Mesenchymal stem cell (in vitro differentiated cells and primary cell): Measurements from ENCODE around the gene PRKCZ. TPM values are rescaled to one million over a fixed set of nuclear protein-coding genes. Genes with fewer than 3 reads are reported as not detected.

Experiments used
- DNase-seq: peaks from one replicate; pipeline ENCODE4 v3.0.0-alpha.2; 2013
- H2AFZ ChIP-seq: one replicate; pipeline ENCODE4 v1.6.1; 2013; ENCODE audit warnings: low read depth, mild to moderate bottlenecking, control low read depth, inconsistent platforms, low read length, moderate library complexity
- H2AK5ac ChIP-seq: 2 replicates; pipeline ENCODE4 v1.6.1; 2013; ENCODE audit warnings: low read length, moderate library complexity, mild to moderate bottlenecking, inconsistent platforms; ENCODE audit not compliant: severe bottlenecking
- H2BK120ac ChIP-seq: one replicate; pipeline ENCODE4 v1.6.1; 2013; ENCODE audit warnings: low read depth, mild to moderate bottlenecking, inconsistent platforms, low read length, moderate library complexity
- H2BK12ac ChIP-seq, 2 experiments: one replicate each; pipeline ENCODE4 v1.6.1; 2013; ENCODE audit warnings: inconsistent platforms in 2 of 2, low read length in 2 of 2, mild to moderate bottlenecking in 2 of 2, moderate library complexity in 2 of 2, control low read depth in 1 of 2
- H2BK15ac ChIP-seq: one replicate; pipeline ENCODE4 v1.6.1; 2013; ENCODE audit warnings: mild to moderate bottlenecking, low read depth, inconsistent platforms; ENCODE audit not compliant: poor library complexity, severe bottlenecking
- H2BK5ac ChIP-seq: 2 replicates; pipeline ENCODE4 v1.6.1; 2013; ENCODE audit warnings: low read depth, mild to moderate bottlenecking, low read length, control low read depth, inconsistent platforms; ENCODE audit not compliant: poor library complexity, severe bottlenecking
- H3K14ac ChIP-seq, 2 experiments: one replicate each; pipeline ENCODE4 v1.6.1; 2013; ENCODE audit warnings: inconsistent platforms in 2 of 2, low read length in 2 of 2, control low read depth in 1 of 2, mild to moderate bottlenecking in 1 of 2, moderate library complexity in 1 of 2
- H3K18ac ChIP-seq, 2 experiments: one replicate each; pipeline ENCODE4 v1.6.1; 2013; ENCODE audit warnings: inconsistent platforms in 2 of 2, low read length in 2 of 2, control low read depth in 1 of 2, low read depth in 1 of 2, mild to moderate bottlenecking in 1 of 2
- H3K23ac ChIP-seq, 2 experiments: one replicate each; pipeline ENCODE4 v1.6.1; 2013; ENCODE audit warnings: inconsistent platforms in 2 of 2, low read length in 2 of 2, mild to moderate bottlenecking in 2 of 2, moderate library complexity in 2 of 2, control low read depth in 1 of 2
- H3K27ac ChIP-seq: 2 replicates; pipeline ENCODE4 v1.5.1; 2013; ENCODE audit warnings: mild to moderate bottlenecking, moderate library complexity, low read length, control low read depth, inconsistent platforms; ENCODE audit not compliant: poor library complexity, severe bottlenecking
- H3K27me3 ChIP-seq, 2 experiments: 2 replicates each; pipeline versions ENCODE4 v1.6.1 to v1.7.0; 2013; ENCODE audit warnings: low read length in 2 of 2, mild to moderate bottlenecking in 2 of 2, moderate library complexity in 2 of 2, control low read depth in 1 of 2, inconsistent platforms in 1 of 2; ENCODE audit not compliant: control insufficient read depth in 1 of 2, insufficient read depth in 1 of 2
- H3K36me3 ChIP-seq, 2 experiments: 2 replicates each; pipeline versions ENCODE4 v1.6.1 to v1.7.0; 2013; ENCODE audit warnings: low read length in 2 of 2, control low read depth in 1 of 2, inconsistent platforms in 1 of 2, low read depth in 1 of 2, mild to moderate bottlenecking in 1 of 2; ENCODE audit not compliant: insufficient read depth in 2 of 2, control insufficient read depth in 1 of 2
- H3K4ac ChIP-seq, 2 experiments: one replicate each; pipeline ENCODE4 v1.6.1; 2013; ENCODE audit warnings: inconsistent platforms in 2 of 2, low read length in 2 of 2, mild to moderate bottlenecking in 2 of 2, moderate library complexity in 2 of 2, control low read depth in 1 of 2, low read depth in 1 of 2
- H3K4me1 ChIP-seq: 2 replicates; pipeline ENCODE4 v1.6.1; 2013; ENCODE audit warnings: low read depth, low read length, control low read depth; ENCODE audit not compliant: control insufficient read depth, insufficient read depth
- H3K4me2 ChIP-seq: 2 replicates; pipeline ENCODE4 v1.6.1; 2013; ENCODE audit warnings: low read length, mild to moderate bottlenecking, inconsistent platforms; ENCODE audit not compliant: poor library complexity, severe bottlenecking
- H3K4me3 ChIP-seq, 2 experiments: 2 replicates each; pipeline versions ENCODE4 v1.5.1 to v1.7.0; 2013; ENCODE audit warnings: low read length in 2 of 2, mild to moderate bottlenecking in 2 of 2, control low read depth in 1 of 2, low read depth in 1 of 2; ENCODE audit not compliant: insufficient read depth in 1 of 2
- H3K79me1 ChIP-seq: replicated peaks from 2 replicates; pipeline ENCODE4 v1.6.1; 2013; ENCODE audit warnings: mild to moderate bottlenecking, control low read depth, low read length, inconsistent platforms; ENCODE audit not compliant: poor library complexity, severe bottlenecking
- H3K9ac ChIP-seq: 2 replicates; pipeline ENCODE4 v1.7.0; 2013; ENCODE audit warnings: mild to moderate bottlenecking, low read length, moderate library complexity
- H3K9me3 ChIP-seq: 2 replicates; pipeline ENCODE4 v1.7.0; 2013; ENCODE audit warnings: mild to moderate bottlenecking, low read length; ENCODE audit not compliant: control insufficient read depth
- H4K8ac ChIP-seq: one replicate; pipeline ENCODE4 v1.6.1; 2013; ENCODE audit warnings: inconsistent platforms, mild to moderate bottlenecking, low read length, moderate library complexity
- H4K91ac ChIP-seq: one replicate; pipeline ENCODE4 v1.6.1; 2013; ENCODE audit warnings: mild to moderate bottlenecking, low read length, inconsistent platforms
- WGBS: methylation state at CpG from one replicate; pipeline ENCODE4 v1.1.7; 2013; ENCODE audit warnings: mixed read lengths; 5-methylcytosine and 5-hydroxymethylcytosine counted together
- polyA plus RNA-seq, 2 experiments: library from polyadenylated mRNA; stranded (reverse); fragments of 200-250 nt; gene quantifications; one replicate each; pipeline ENCODE4 v1.2.3, GENCODE V29; 2013

PRKCZ gene
- polyA plus RNA-seq (2013, experiment 1 of 2), result 0.99 TPM
- 0.74 TPM for polyA plus RNA-seq (2013, experiment 2 of 2)

DNA sequence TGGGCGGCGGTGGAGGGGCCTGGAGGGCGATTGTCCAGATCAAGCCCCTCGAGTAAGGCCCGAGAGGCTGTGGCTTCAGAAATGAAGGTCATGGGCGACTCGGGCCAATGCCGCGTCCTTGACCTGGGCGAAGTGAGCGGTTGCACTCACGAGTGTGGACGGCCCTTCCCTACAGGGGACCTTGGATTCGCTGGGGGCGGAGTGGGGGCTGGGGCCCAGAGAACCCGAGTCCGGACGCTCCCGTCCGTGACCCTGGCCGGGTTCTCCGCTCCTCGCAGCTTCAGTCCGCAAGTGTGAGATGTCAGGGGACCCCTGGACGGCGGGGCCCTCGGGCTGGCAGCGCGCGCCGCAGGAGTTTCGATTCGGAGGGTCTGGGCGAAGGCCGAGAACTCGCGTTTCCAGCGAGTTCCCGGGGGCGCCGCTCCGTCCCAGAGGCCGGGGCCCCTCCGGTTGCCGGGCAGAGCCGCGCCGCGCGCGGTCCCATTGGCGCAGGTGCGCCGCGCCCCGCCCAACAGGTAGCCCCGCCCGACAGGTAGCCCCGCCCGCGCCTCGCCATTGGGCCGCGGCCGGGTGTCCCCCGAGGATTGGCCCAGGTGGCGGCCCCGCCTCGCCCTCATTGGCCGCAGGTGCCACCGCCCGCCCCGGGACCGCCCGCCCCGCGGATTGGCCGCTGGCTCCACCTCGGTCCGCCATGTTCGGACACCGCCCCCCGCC lies at the start of gene PRKCZ:
Gene PRKCZ (plus strand): TSS at position 694 of the 714 bp plus-strand sequence. CDS start 220 bp downstream, outside the sequence.
- no peak within 1 kb of the TSS for H2BK12ac ChIP-seq
- peaks cover 6 to 53% of the 10 kb centered on the region in 2 experiments for H3K27me3 ChIP-seq
- no peak within 1 kb of the TSS for H3K27ac ChIP-seq
- no peak within 1 kb of the TSS for H3K18ac ChIP-seq
- no peak within 1 kb of the TSS for H2AFZ ChIP-seq
- H4K91ac ChIP-seq, result no peak within 1 kb of the TSS
- H3K79me1 ChIP-seq, result peaks cover 27% of the 10 kb centered on the region
- peaks cover 0 to 2% of the 10 kb centered on the region in 2 experiments for H3K36me3 ChIP-seq
- H2BK120ac ChIP-seq, result no peak within 1 kb of the TSS
- peak within 1 kb of the TSS in 1 of 2 experiments; percentile 96 for H3K4me3 ChIP-seq
- 4% methylated on average over 59 of the region's 83 CpGs for WGBS
- no peak within 1 kb of the TSS for H3K9ac ChIP-seq
- H3K9me3 ChIP-seq, result no peaks in the 10 kb centered on the region
- no peak within 1 kb of the TSS for H4K8ac ChIP-seq
- peak within 1 kb of the TSS; percentile 86 for H3K4me2 ChIP-seq
- no peak within 1 kb of the TSS for H2BK5ac ChIP-seq
- no peak within 1 kb of the TSS for H2AK5ac ChIP-seq
- peak within 1 kb of the TSS; percentile 36 for H2BK15ac ChIP-seq
- H3K4ac ChIP-seq, result no peak within 1 kb of the TSS
- DNase-seq, result no peak
- no peak within 1 kb of the TSS for H3K14ac ChIP-seq
- peak within 1 kb of the TSS in 1 of 2 experiments; percentile 77 for H3K23ac ChIP-seq
- peaks cover 37% of the 10 kb centered on the region for H3K4me1 ChIP-seq

- peaks cover 31 to 49% of the 10 kb centered on the region in 2 experiments for H3K27me3 ChIP-seq
- H4K91ac ChIP-seq, result no peak overlapping the region
These were observed 49.8 kb upstream of the PRKCZ start for GRCh38 chr1:2000432-2000831.

DNA sequence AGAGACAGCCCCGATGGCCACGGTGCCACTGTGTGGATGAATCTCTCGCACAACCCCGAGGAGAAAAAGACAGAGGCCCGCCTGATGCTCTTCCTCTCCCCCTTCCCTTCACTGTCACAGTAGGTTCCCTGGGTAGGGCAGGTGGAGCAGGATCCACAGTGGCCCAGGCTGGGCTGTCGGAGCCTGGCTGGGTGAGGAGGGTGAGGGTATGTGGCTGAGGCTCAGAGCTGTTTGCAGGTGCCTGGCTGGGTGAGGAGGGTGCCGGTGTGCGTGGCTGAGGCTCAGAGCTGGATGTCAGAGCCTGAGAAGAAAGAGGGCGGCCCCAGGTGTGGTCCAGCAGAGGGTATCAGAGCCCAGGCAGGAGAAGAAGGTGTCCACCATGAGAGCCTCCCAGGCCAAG lies 49.4 kb upstream of the PRKCZ start:
- Histone ChIP-seq H2BK12ac (no peak overlapping the region), H2BK15ac (no peak overlapping the region), H3K9me3 (no peaks in the 10 kb centered on the region), H4K91ac (no peak overlapping the region), H3K23ac (no peak overlapping the region), H3K27ac (no peak overlapping the region), H3K4me3 (no peak overlapping the region), H2AFZ (no peak overlapping the region), H3K36me3 (no peaks in the 10 kb centered on the region), H3K9ac (no peak overlapping the region), H3K4me1 (peaks cover 7% of the 10 kb centered on the region), H4K8ac (no peak overlapping the region), H2BK120ac (no peak overlapping the region), H2AK5ac (no peak overlapping the region), H3K14ac (no peak overlapping the region), H3K4me2 (no peak overlapping the region), H3K4ac (no peak overlapping the region), H3K18ac (no peak overlapping the region), H3K79me1 (no peaks in the 10 kb centered on the region), H2BK5ac (no peak overlapping the region), H3K27me3 (peaks cover 35 to 50% of the 10 kb centered on the region in 2 experiments)
- DNase-seq, result no peak
- 83% methylated on average over 9 of the region's 9 CpGs for WGBS

More at GRCh38 chr1:2000432-2000831, 49.8 kb upstream of the PRKCZ start:
- no peak for DNase-seq
- H3K79me1 ChIP-seq, result no peaks in the 10 kb centered on the region
- H2AFZ ChIP-seq, result no peak overlapping the region
- no peak overlapping the region for H3K23ac ChIP-seq
- no peak overlapping the region for H3K27ac ChIP-seq
- H2AK5ac ChIP-seq, result no peak overlapping the region
- no peak overlapping the region for H3K9ac ChIP-seq
- 86% methylated on average over 7 of the region's 7 CpGs for whole genome bisulfite sequencing
- no peak overlapping the region for H3K4ac ChIP-seq
- H3K4me2 ChIP-seq, result no peak overlapping the region
- H3K36me3 ChIP-seq, result no peaks in the 10 kb centered on the region
- no peak overlapping the region for H3K4me3 ChIP-seq
- no peak overlapping the region for H2BK15ac ChIP-seq
- H3K14ac ChIP-seq, result no peak overlapping the region
- no peak overlapping the region for H2BK120ac ChIP-seq
- peaks cover 7% of the 10 kb centered on the region for H3K4me1 ChIP-seq
- no peak overlapping the region for H2BK12ac ChIP-seq
- H4K8ac ChIP-seq, result no peak overlapping the region
- H3K18ac ChIP-seq, result no peak overlapping the region
- H2BK5ac ChIP-seq, result no peak overlapping the region
- no peaks in the 10 kb centered on the region for H3K9me3 ChIP-seq

GRCh38 chr1:2001773-2002411 lies 48.3 kb upstream of the PRKCZ start:
- H3K23ac ChIP-seq, result no peak overlapping the region
- H3K9ac ChIP-seq, result no peak overlapping the region
- H3K4me1 ChIP-seq, result peaks cover 7% of the 10 kb centered on the region
- H3K79me1 ChIP-seq, result no peaks in the 10 kb centered on the region
- DNase-seq, result no peak
- no peak overlapping the region for H2BK15ac ChIP-seq
- H4K91ac ChIP-seq, result no peak overlapping the region
- H2BK120ac ChIP-seq, result no peak overlapping the region
- no peaks in the 10 kb centered on the region for H3K9me3 ChIP-seq
- no peak overlapping the region for H3K4me2 ChIP-seq
- no peak overlapping the region for H2BK5ac ChIP-seq
- no peak overlapping the region for H2BK12ac ChIP-seq
- no peak overlapping the region for H3K14ac ChIP-seq
- no peak overlapping the region for H3K4me3 ChIP-seq
- H2AK5ac ChIP-seq, result no peak overlapping the region
- H3K27me3 ChIP-seq, result peaks cover 33 to 50% of the 10 kb centered on the region in 2 experiments
- no peak overlapping the region for H4K8ac ChIP-seq
- 86% methylated on average over 12 of the region's 13 CpGs for WGBS
- H2AFZ ChIP-seq, result no peak overlapping the region
- no peaks in the 10 kb centered on the region for H3K36me3 ChIP-seq
- no peak overlapping the region for H3K18ac ChIP-seq
- no peak overlapping the region for H3K4ac ChIP-seq
- no peak overlapping the region for H3K27ac ChIP-seq
